Trophoblast cell (in vitro differentiated cells and primary cell): Measurements from ENCODE around the gene RRP36.
A peak's percentile ranks its signal among the peaks of the same experiment; 100 is the strongest.

Experiments
- DNase-seq, 2 donors: peaks; one replicate each; pipeline ENCODE4 v3.0.0-alpha.2; 2016
- H2AFZ ChIP-seq: 2 replicates; pipeline ENCODE4 v1.6.1; 2013; ENCODE audit warnings: low read length, moderate library complexity, mild to moderate bottlenecking; ENCODE audit not compliant: insufficient read depth, poor library complexity
- H2AK5ac ChIP-seq: 2 replicates; pipeline ENCODE4 v1.6.1; 2013; ENCODE audit warnings: mild to moderate bottlenecking, low read length
- H2BK120ac ChIP-seq: 2 replicates; pipeline ENCODE4 v1.6.1; 2013; ENCODE audit warnings: low read length, mild to moderate bottlenecking, moderate library complexity; ENCODE audit not compliant: insufficient read depth, poor library complexity
- H2BK12ac ChIP-seq: 2 replicates; pipeline ENCODE4 v1.6.1; 2013; ENCODE audit warnings: mild to moderate bottlenecking, low read length, moderate library complexity
- H2BK5ac ChIP-seq: 2 replicates; pipeline ENCODE4 v1.6.1; 2013; ENCODE audit warnings: low read length, low read depth, moderate library complexity, mild to moderate bottlenecking; ENCODE audit not compliant: poor library complexity
- H3K14ac ChIP-seq: 2 replicates; pipeline ENCODE4 v1.6.1; 2013; ENCODE audit warnings: mild to moderate bottlenecking, low read length
- H3K18ac ChIP-seq: 2 replicates; pipeline ENCODE4 v1.6.1; 2013; ENCODE audit warnings: mild to moderate bottlenecking, low read length
- H3K23ac ChIP-seq: 2 replicates; pipeline ENCODE4 v1.6.1; 2013; ENCODE audit warnings: low read length
- H3K27ac ChIP-seq: 2 replicates; pipeline ENCODE4 v1.5.1; 2013; ENCODE audit warnings: low read depth, mild to moderate bottlenecking, inconsistent platforms, low read length, moderate library complexity
- H3K27me3 ChIP-seq: 2 replicates; pipeline ENCODE4 v1.6.1; 2013; ENCODE audit warnings: inconsistent platforms, mild to moderate bottlenecking, low read length, moderate library complexity; ENCODE audit not compliant: insufficient read depth
- H3K36me3 ChIP-seq, 2 experiments: 1 replicate in 1 of 2; 2 replicates in 1 of 2; pipeline ENCODE4 v1.6.1; 2013; ENCODE audit warnings: low read length in 2 of 2, mild to moderate bottlenecking in 2 of 2, moderate library complexity in 1 of 2; ENCODE audit not compliant: insufficient read depth in 2 of 2, control insufficient read depth in 1 of 2
- H3K4ac ChIP-seq: 2 replicates; pipeline ENCODE4 v1.6.1; 2013; ENCODE audit warnings: low read depth, mild to moderate bottlenecking, low read length, moderate library complexity
- H3K4me1 ChIP-seq, 2 experiments: 1 replicate in 1 of 2; 2 replicates in 1 of 2; pipeline ENCODE4 v1.6.1; 2013; ENCODE audit warnings: low read length in 2 of 2, mild to moderate bottlenecking in 2 of 2, moderate library complexity in 1 of 2; ENCODE audit not compliant: insufficient read depth in 2 of 2, control insufficient read depth in 1 of 2
- H3K4me2 ChIP-seq: 2 replicates; pipeline ENCODE4 v1.6.1; 2013; ENCODE audit warnings: inconsistent platforms, mild to moderate bottlenecking, low read length, moderate library complexity
- H3K4me3 ChIP-seq: 2 replicates; pipeline ENCODE4 v1.5.1; 2013; ENCODE audit warnings: mild to moderate bottlenecking, low read depth, low read length, inconsistent platforms
- H3K79me1 ChIP-seq: one replicate; pipeline ENCODE4 v1.6.1; 2013; ENCODE audit warnings: low read length
- H3K79me2 ChIP-seq: 2 replicates; pipeline ENCODE4 v1.6.1; 2013; ENCODE audit warnings: low read length, mild to moderate bottlenecking; ENCODE audit not compliant: control insufficient read depth, insufficient read depth, poor library complexity
- H3K9ac ChIP-seq: 2 replicates; pipeline ENCODE4 v1.6.1; 2013; ENCODE audit warnings: mild to moderate bottlenecking, low read length
- H3K9me3 ChIP-seq: 2 replicates; pipeline ENCODE4 v1.6.1; 2013; ENCODE audit warnings: low read depth, mild to moderate bottlenecking, control low read depth, inconsistent platforms, low read length; ENCODE audit not compliant: insufficient read depth
- H4K12ac ChIP-seq: 2 replicates; pipeline ENCODE4 v1.6.1; 2013; ENCODE audit warnings: low read depth, mild to moderate bottlenecking, low read length, moderate library complexity
- H4K8ac ChIP-seq: 2 replicates; pipeline ENCODE4 v1.6.1; 2013; ENCODE audit warnings: low read depth, mild to moderate bottlenecking, low read length, moderate library complexity
- H4K91ac ChIP-seq: one replicate; pipeline ENCODE4 v1.6.1; 2013; ENCODE audit warnings: low read depth, mild to moderate bottlenecking, low read length, moderate library complexity
- WGBS: extraction: QIAGEN DNeasy Blood & Tissue Kit; methylation state at CpG from one replicate; pipeline ENCODE4 v1.1.7; 2013; ENCODE audit warnings: missing lambda C conversion rate; ENCODE audit not compliant: insufficient read length, insufficient coverage; ENCODE audit errors: extremely low coverage; 5-methylcytosine and 5-hydroxymethylcytosine counted together

RRP36 gene

GRCh38 chr6:43013843-43014433, 7.5 kb upstream of the RRP36 start, which contains the start of the genes KLHDC3 and MEA1:
KLHDC3 (plus strand) TSS chr6:43014249; CDS start chr6:43017193, 2,944 bp downstream.
MEA1 (minus strand) TSS chr6:43013946; CDS start chr6:43013813, 133 bp downstream.
- Histone ChIP-seq H3K36me3 (peaks cover 51% of the 10 kb centered on the region in 2 experiments), H3K79me1 (peaks cover 5% of the 10 kb centered on the region), H3K27ac (peak within 1 kb of the TSS; percentile 54), H4K8ac (peak within 1 kb of the TSS; percentile 81), H3K4me3 (peak within 1 kb of the TSS; percentile 89), H3K23ac (no peak within 1 kb of the TSS), H3K14ac (peak within 1 kb of the TSS; percentile 89), H3K9ac (peak within 1 kb of the TSS; percentile 85), H3K4me1 (peaks cover 6 to 11% of the 10 kb centered on the region in 2 experiments), H3K4ac (peak within 1 kb of the TSS; percentile 90), H2AFZ (peak within 1 kb of the TSS; percentile 85), H4K91ac (peak within 1 kb of the TSS; percentile 88), H3K79me2 (peaks cover 6% of the 10 kb centered on the region), H3K18ac (peak within 1 kb of the TSS; percentile 75), H4K12ac (peak within 1 kb of the TSS; percentile 79), H2BK120ac (peak within 1 kb of the TSS; percentile 61), H3K4me2 (peak within 1 kb of the TSS; percentile 62), H2BK5ac (peak within 1 kb of the TSS; percentile 29), H2BK12ac (no peak within 1 kb of the TSS), H3K27me3 (no peaks in the 10 kb centered on the region), H3K9me3 (no peaks in the 10 kb centered on the region), H2AK5ac (peak within 1 kb of the TSS; percentile 62)
- peak; percentile 100 for DNase-seq
- WGBS, result no CpG with 5 or more reads among the region's 51 CpGs

DNA sequence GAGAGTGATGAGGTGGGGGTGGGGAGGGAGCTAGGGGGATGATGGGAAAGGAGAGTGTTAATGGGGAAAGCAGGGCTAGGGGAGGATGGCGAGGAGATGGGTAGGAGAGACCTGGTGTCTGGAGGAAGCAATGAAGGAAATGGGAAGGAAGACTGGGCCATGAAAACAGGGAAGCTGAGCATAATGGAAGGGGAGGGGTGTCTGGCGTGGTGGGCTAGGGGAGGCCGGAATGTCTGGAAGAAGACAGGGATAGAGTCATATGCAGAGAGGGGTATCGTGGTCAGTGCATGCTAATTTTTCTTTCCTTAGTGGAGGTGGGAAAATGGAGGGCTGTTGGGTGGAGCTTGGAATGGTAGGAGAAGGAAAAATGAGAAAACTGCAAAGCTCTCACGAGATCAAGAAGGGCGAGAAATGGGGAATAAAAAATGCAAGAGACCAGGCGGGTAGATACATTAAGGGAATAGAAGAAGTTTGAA, 7.0 kb upstream of the RRP36 start:
- Histone ChIP-seq H2AFZ (peak overlapping the region; percentile 85), H3K27ac (peak overlapping the region; percentile 54)
- 100% methylated on average over 1 of the region's 7 CpGs for WGBS

GRCh38 chr6:43016176-43016942, 5.1 kb upstream of the RRP36 start:
- H3K23ac ChIP-seq, result no peak overlapping the region
- H3K36me3 ChIP-seq, result peaks cover 34 to 44% of the 10 kb centered on the region in 2 experiments
- no peak overlapping the region for H2BK12ac ChIP-seq
- H3K4ac ChIP-seq, result no peak overlapping the region
- peaks cover 7% of the 10 kb centered on the region for H3K79me1 ChIP-seq
- no peaks in the 10 kb centered on the region for H3K9me3 ChIP-seq
- peak overlapping the region; percentile 11 for H3K18ac ChIP-seq
- no peak for DNase-seq
- no peak overlapping the region for H2AFZ ChIP-seq
- H4K12ac ChIP-seq, result no peak overlapping the region
- no peak overlapping the region for H3K9ac ChIP-seq
- no peak overlapping the region for H3K14ac ChIP-seq
- H4K8ac ChIP-seq, result no peak overlapping the region
- H3K79me2 ChIP-seq, result peaks cover 8% of the 10 kb centered on the region
- H3K4me3 ChIP-seq, result no peak overlapping the region
- no peaks in the 10 kb centered on the region for H3K27me3 ChIP-seq
- H4K91ac ChIP-seq, result no peak overlapping the region
- no peak overlapping the region for H2AK5ac ChIP-seq
- WGBS, result no CpG with 5 or more reads among the region's 7 CpGs
- H3K4me1 ChIP-seq, result peaks cover 6 to 19% of the 10 kb centered on the region in 2 experiments
- no peak overlapping the region for H2BK120ac ChIP-seq
- H2BK5ac ChIP-seq, result no peak overlapping the region
- no peak overlapping the region for H3K27ac ChIP-seq
- H3K4me2 ChIP-seq, result no peak overlapping the region

More for the DNA sequence above, 7.0 kb upstream of the RRP36 start:
- Histone ChIP-seq H2BK12ac (no peak overlapping the region), H2BK5ac (peak overlapping the region; percentile 29), H4K12ac (peak overlapping the region; percentile 79), H3K4ac (peak overlapping the region; percentile 90), H3K79me1 (peaks cover 5% of the 10 kb centered on the region), H3K18ac (peak overlapping the region; percentile 49), H2AK5ac (peak overlapping the region; percentile 62), H3K4me2 (peak overlapping the region; percentile 62), H3K79me2 (peaks cover 6% of the 10 kb centered on the region), H3K23ac (no peak overlapping the region), H3K27me3 (no peaks in the 10 kb centered on the region), H2BK120ac (peak overlapping the region; percentile 61), H3K4me3 (peak overlapping the region; percentile 89), H3K14ac (peak overlapping the region; percentile 89), H3K9ac (peak overlapping the region; percentile 19), H3K9me3 (no peaks in the 10 kb centered on the region), H3K4me1 (peaks cover 6 to 11% of the 10 kb centered on the region in 2 experiments), H4K91ac (peak overlapping the region; percentile 88), H4K8ac (peak overlapping the region; percentile 81), H3K36me3 (peaks cover 46 to 49% of the 10 kb centered on the region in 2 experiments)
- DNase-seq, result peak in 1 of 2 donors; percentile 26

- H3K4ac ChIP-seq, result no peak overlapping the region
- H4K12ac ChIP-seq, result no peak overlapping the region
- no peak for DNase-seq
- H3K36me3 ChIP-seq, result peaks cover 28 to 38% of the 10 kb centered on the region in 2 experiments
- no peak overlapping the region for H2AFZ ChIP-seq
- H2BK12ac ChIP-seq, result no peak overlapping the region
- H3K4me3 ChIP-seq, result no peak overlapping the region
- no peak overlapping the region for H3K23ac ChIP-seq
- H3K9me3 ChIP-seq, result no peaks in the 10 kb centered on the region
- H3K18ac ChIP-seq, result peak overlapping the region; percentile 11
- H3K27ac ChIP-seq, result no peak overlapping the region
- H4K91ac ChIP-seq, result no peak overlapping the region
- no peaks in the 10 kb centered on the region for H3K27me3 ChIP-seq
- WGBS, result no CpG with 5 or more reads among the region's 12 CpGs
- no peak overlapping the region for H3K9ac ChIP-seq
- no peak overlapping the region for H3K4me2 ChIP-seq
- H2BK5ac ChIP-seq, result no peak overlapping the region
- no peak overlapping the region for H2BK120ac ChIP-seq
- no peak overlapping the region for H3K14ac ChIP-seq
- no peak overlapping the region for H4K8ac ChIP-seq
- peaks cover 6 to 19% of the 10 kb centered on the region in 2 experiments for H3K4me1 ChIP-seq
- H3K79me1 ChIP-seq, result peaks cover 10% of the 10 kb centered on the region
- H2AK5ac ChIP-seq, result no peak overlapping the region
- H3K79me2 ChIP-seq, result peaks cover 11% of the 10 kb centered on the region
Measured at GRCh38 chr6:43016943-43017334, 4.5 kb upstream of the RRP36 start.
